ENCODE results near the gene ZBTB20.

DNA sequence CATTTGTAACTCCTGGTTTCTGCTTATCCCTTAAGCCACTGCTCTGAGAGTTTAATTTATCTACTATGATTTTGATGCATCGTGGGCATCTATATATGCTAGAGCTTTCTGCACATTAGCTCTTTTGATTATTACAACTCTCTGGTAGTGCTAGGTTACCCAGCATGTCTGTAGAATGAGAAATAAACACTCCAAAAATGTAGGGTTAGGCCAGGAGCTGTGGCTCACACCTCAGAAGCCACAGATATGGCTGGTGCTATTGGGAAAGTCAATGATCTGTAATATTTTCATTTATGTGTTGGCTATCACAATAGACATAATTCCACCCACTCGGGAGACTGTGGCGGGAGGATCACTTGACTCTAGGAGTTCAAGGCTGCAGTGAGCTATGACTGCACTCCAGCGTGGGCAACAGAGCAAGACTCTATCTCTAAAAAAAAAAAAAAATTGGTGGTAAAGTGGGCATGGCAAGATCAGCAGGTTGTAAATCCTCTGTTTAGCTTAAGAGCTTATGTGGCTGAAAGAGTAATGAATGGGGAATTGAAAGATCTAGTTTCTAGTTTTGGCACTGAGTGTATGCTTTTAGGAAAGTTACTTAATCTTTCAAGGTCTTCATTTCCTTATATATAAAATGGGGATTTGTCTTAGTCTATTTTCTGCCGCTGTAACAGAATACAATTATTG, 847.0 kb downstream of the ZBTB20 start:
- TF ChIP-seq POLR2A (IDR thresholded peaks at IDR 0.05; ENCODE audit: low read depth), result no peak
- TF ChIP-seq, protein P1, sequence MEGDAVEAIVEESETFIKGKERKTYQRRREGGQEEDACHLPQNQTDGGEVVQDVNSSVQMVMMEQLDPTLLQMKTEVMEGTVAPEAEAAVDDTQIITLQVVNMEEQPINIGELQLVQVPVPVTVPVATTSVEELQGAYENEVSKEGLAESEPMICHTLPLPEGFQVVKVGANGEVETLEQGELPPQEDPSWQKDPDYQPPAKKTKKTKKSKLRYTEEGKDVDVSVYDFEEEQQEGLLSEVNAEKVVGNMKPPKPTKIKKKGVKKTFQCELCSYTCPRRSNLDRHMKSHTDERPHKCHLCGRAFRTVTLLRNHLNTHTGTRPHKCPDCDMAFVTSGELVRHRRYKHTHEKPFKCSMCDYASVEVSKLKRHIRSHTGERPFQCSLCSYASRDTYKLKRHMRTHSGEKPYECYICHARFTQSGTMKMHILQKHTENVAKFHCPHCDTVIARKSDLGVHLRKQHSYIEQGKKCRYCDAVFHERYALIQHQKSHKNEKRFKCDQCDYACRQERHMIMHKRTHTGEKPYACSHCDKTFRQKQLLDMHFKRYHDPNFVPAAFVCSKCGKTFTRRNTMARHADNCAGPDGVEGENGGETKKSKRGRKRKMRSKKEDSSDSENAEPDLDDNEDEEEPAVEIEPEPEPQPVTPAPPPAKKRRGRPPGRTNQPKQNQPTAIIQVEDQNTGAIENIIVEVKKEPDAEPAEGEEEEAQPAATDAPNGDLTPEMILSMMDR (IDR thresholded peaks at IDR 0.05), result no peak

All from esophagus muscularis mucosa (tissue), 3 donors.